A549 (cell line): ENCODE measurements around the gene HDDC3. TPM values are rescaled to one million over a fixed set of nuclear protein-coding genes. Genes with fewer than 3 reads are reported as not detected.

Source experiments
- ATAC-seq, 2 experiments: fragments of 200-7000 bp in 1 of 2; fragments of >200 bp in 1 of 2; cut with Nextera tagmentation in 1 of 2; cut with Tn5 transposase in 1 of 2; 3 replicates each; pipeline versions ENCODE4 v1.8.0 to v1.9.1; 2018 to 2020; ENCODE audit warnings: mild to moderate bottlenecking in 1 of 2, moderate library complexity in 1 of 2
- CTCF ChIA-PET: fragments of 300-600 bp; sonication (Branson Sonifier 250); formaldehyde crosslinking; extraction: SDS; loops from one replicate; lab custom pipeline; 2021; ENCODE audit warnings: antibody characterized with exemption, inconsistent platforms; lab: Yijun Ruan, JAX
- POLR2A ChIA-PET: fragments of 350-600 bp; formaldehyde crosslinking; extraction: SDS; loops from one replicate; lab custom pipeline; 2021; ENCODE audit warnings: antibody characterized with exemption, inconsistent platforms; lab: Yijun Ruan, JAX
- DNase-seq, 2 experiments: peaks; one replicate each; pipeline versions ENCODE4 v3.0.0 to v3.0.0-alpha.2; 2011 to 2016; ENCODE audit warnings: low read depth in 1 of 2, low spot score in 1 of 2
- FAIRE-seq: peaks from 2 replicates; lab custom pipeline; 2011; peaks lifted over from hg19 to GRCh38; lab: Jason Lieb, UNC
- H3K27ac ChIP-seq, 2 experiments: fragments of >200 bp; sonication (Bioruptor Twin); formaldehyde crosslinking; 3 replicates each; pipeline ENCODE4 v1.5.1; 2016 to 2017
- H3K4me1 ChIP-seq: fragments of >200 bp; sonication (Bioruptor Twin); formaldehyde crosslinking; 3 replicates; pipeline ENCODE4 v1.6.1; 2016
- H3K4me2 ChIP-seq: fragments of >200 bp; sonication (Bioruptor Twin); formaldehyde crosslinking; 3 replicates; pipeline ENCODE4 v1.6.1; 2016
- H3K4me3 ChIP-seq: fragments of >200 bp; sonication (Bioruptor Twin); formaldehyde crosslinking; 3 replicates; pipeline ENCODE4 v1.5.1; 2016
- H3K9me3 ChIP-seq: fragments of >200 bp; sonication (Bioruptor Twin); formaldehyde crosslinking; 3 replicates; pipeline ENCODE4 v1.6.1; 2016
- CEBPB ChIP-seq, 2 experiments: fragments of >200 bp in 1 of 2; sonication (Bioruptor Twin) in 1 of 2; formaldehyde crosslinking in 1 of 2; IDR thresholded peaks; 2 replicates each; pipeline ENCODE4 v1.6.1; 2012 to 2016
- EHMT2 ChIP-seq: fragments of 200-600 bp; sonication (generic); IDR thresholded peaks from 2 replicates; pipeline ENCODE4 v1.6.1; 2016; ENCODE audit warnings: antibody characterized with exemption, low read depth, mild to moderate bottlenecking, moderate library complexity
- EP300 ChIP-seq, 2 experiments: fragments of >200 bp; sonication (Bioruptor Twin); formaldehyde crosslinking; IDR thresholded peaks; 2 replicates in 1 of 2; 3 replicates in 1 of 2; pipeline ENCODE4 v1.6.1; 2016 to 2017
- FOSB ChIP-seq: fragments of 250-450 bp; sonication (Bioruptor Pico); IDR thresholded peaks from 2 replicates; pipeline ENCODE4 v1.5.0; 2020; ENCODE audit warnings: mild to moderate bottlenecking, moderate library complexity
- GATA3 ChIP-seq: IDR thresholded peaks from 2 replicates; pipeline ENCODE4 v1.6.1; 2012; ENCODE audit warnings: borderline replicate concordance
- HDAC2 ChIP-seq: fragments of 200-600 bp; sonication (generic); IDR thresholded peaks from 2 replicates; pipeline ENCODE4 v1.6.1; 2016
- HOXA7 ChIP-seq: fragments of 250-450 bp; sonication (Bioruptor Pico); IDR thresholded peaks from 2 replicates; pipeline ENCODE4 v1.5.0; 2020; ENCODE audit warnings: mild to moderate bottlenecking, moderate library complexity
- HOXB13 ChIP-seq: fragments of 250-450 bp; sonication (Bioruptor Pico); IDR thresholded peaks from 2 replicates; pipeline ENCODE4 v1.5.0; 2020; ENCODE audit warnings: low read depth, mild to moderate bottlenecking, moderate library complexity
- NFE2L2 ChIP-seq: fragments of 150-350 bp; conservative IDR thresholded peaks from 2 replicates; pipeline ENCODE4 v1.6.1; 2014; ENCODE audit warnings: low read length
- NPAS2 ChIP-seq: fragments of 250-450 bp; sonication (Bioruptor Pico); IDR thresholded peaks from 2 replicates; pipeline ENCODE4 v1.8.0; 2022; ENCODE audit warnings: mild to moderate bottlenecking, moderate library complexity, borderline replicate concordance
- NR3C1 ChIP-seq: fragments of >200 bp; sonication (Bioruptor Twin); formaldehyde crosslinking; IDR thresholded peaks from 3 replicates; pipeline ENCODE4 v1.6.1; 2017
- POLR2AphosphoS2 ChIP-seq: conservative IDR thresholded peaks from 2 replicates; pipeline ENCODE4 v1.6.1; 2012; ENCODE audit warnings: low read length, improper control_type of control experiment, inconsistent platforms
- RAD21 ChIP-seq, 2 experiments: fragments of >200 bp in 1 of 2; sonication (Bioruptor Twin) in 1 of 2; formaldehyde crosslinking in 1 of 2; IDR thresholded peaks in 1 of 2; conservative IDR thresholded peaks in 1 of 2; 2 replicates in 1 of 2; 3 replicates in 1 of 2; pipeline ENCODE4 v1.6.1; 2012 to 2018; ENCODE audit warnings: inconsistent platforms in 1 of 2
- RARB ChIP-seq: fragments of 250-450 bp; sonication (Bioruptor Pico); IDR thresholded peaks from 2 replicates; pipeline ENCODE4 v1.8.0; 2021; ENCODE audit warnings: mild to moderate bottlenecking, moderate library complexity
- RFX5 ChIP-seq: fragments of 450-650 bp; IDR thresholded peaks from 2 replicates; pipeline ENCODE4 v1.7.1; 2014; ENCODE audit warnings: antibody characterized with exemption, mild to moderate bottlenecking, moderate library complexity
- RNF2 ChIP-seq: fragments of 200-600 bp; sonication (generic); IDR thresholded peaks from 2 replicates; pipeline ENCODE4 v1.6.1; 2016; ENCODE audit warnings: low read depth, mild to moderate bottlenecking, antibody characterized with exemption, moderate library complexity, borderline replicate concordance
- SMC3 ChIP-seq: fragments of >200 bp; sonication (Bioruptor Twin); formaldehyde crosslinking; IDR thresholded peaks from 3 replicates; pipeline ENCODE4 v1.6.1; 2018; ENCODE audit warnings: inconsistent platforms
- TFCP2L1 ChIP-seq: fragments of 250-450 bp; sonication (Bioruptor Pico); IDR thresholded peaks from 2 replicates; pipeline ENCODE4 v1.5.0; 2021; ENCODE audit warnings: mild to moderate bottlenecking
- ZC3H11A ChIP-seq: fragments of 450-650 bp; IDR thresholded peaks from 2 replicates; pipeline ENCODE4 v1.6.1; 2014; ENCODE audit warnings: antibody characterized with exemption, mild to moderate bottlenecking
- WGBS: methylation state at CpG from one replicate; pipeline ENCODE4 v1.1.6; 2017; ENCODE audit errors: missing lambda C conversion rate; 5-methylcytosine and 5-hydroxymethylcytosine counted together
- polyA plus RNA-seq, 4 experiments: library from polyadenylated mRNA; depleted of rRNA in 3 of 4; stranded (reverse); fragments of >200 nt; fragmentation: RNase III in 1 of 4; extraction: RNeasy Plus Mini Kit Qiagen cat#74134 plus additional on column Dnase treatment in 1 of 4; gene quantifications; 2 replicates in 3 of 4; 3 replicates in 1 of 4; pipeline ENCODE4 v1.2.3, GENCODE V29; 2011 to 2017
- TF ChIP-seq, protein P1 (sequence below): fragments of 150-350 bp; IDR thresholded peaks from 2 replicates; pipeline ENCODE4 v1.6.1; 2014; ENCODE audit warnings: low read depth, mild to moderate bottlenecking, low read length
- TF ChIP-seq, protein P2 (sequence below): fragments of 450-650 bp; IDR thresholded peaks from 2 replicates; pipeline ENCODE4 v1.6.1; 2014; ENCODE audit warnings: antibody characterized with exemption
- TF ChIP-seq, protein P3 (sequence below): fragments of >200 bp; sonication (Bioruptor Twin); formaldehyde crosslinking; IDR thresholded peaks from 3 replicates; pipeline ENCODE4 v1.5.1; 2016
- TF ChIP-seq, protein P4 (sequence below): fragments of 250-450 bp; sonication (Bioruptor Pico); IDR thresholded peaks from 2 replicates; pipeline ENCODE4 v1.5.0; 2020; ENCODE audit warnings: low read depth, mild to moderate bottlenecking, moderate library complexity
- TF ChIP-seq, protein P5 (sequence below): fragments of >200 bp; sonication (Bioruptor Twin); formaldehyde crosslinking; IDR thresholded peaks from 2 replicates; pipeline ENCODE4 v1.6.1; 2016

The HDDC3 gene
- polyA plus RNA-seq, 2 of the 4 experiments (the other 2 are of a cell fraction), result 26.1 to 31.9 TPM

DNA sequence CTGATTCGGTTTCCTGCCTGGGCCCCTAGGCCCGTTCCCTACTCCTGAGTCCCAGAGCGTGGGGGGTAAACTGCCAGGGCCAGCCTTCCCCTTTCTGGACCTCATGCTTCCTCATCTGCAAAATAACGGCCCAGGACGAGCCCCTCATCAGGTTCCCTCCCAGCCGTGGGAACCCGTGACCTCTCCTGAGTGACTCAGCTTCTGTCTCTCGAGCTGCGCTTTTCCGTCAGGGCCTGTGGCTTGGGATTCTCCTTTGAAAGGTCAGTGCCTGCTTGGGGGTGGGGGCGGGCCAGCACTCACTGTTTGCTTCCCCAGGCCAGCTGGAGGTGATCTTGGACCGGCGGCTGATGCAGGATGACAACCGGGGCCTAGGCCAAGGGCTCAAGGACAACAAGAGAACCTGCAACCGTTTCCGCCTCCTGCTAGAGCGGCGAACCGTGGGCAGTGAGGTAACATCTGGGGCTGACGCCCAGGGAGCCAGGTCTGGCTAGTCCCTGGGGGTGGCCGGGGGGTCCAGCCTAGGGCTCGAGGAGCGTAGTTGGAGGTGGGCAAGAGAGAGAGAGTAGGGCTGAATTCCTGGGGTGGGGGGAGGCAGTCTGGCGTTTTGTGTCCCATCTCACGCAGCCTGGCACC, 16.4 kb downstream of the HDDC3 start:
- no peaks in the 10 kb centered on the region for H3K4me1 ChIP-seq
- H3K9me3 ChIP-seq, result no peaks in the 10 kb centered on the region
- no peak overlapping the region for H3K4me3 ChIP-seq
- FAIRE-seq (no peak), DNase-seq (no peak), ATAC-seq (no peak)
- CTCF ChIA-PET, result interaction anchor here (1.4 to 9.2 kb wide), 3 partner anchors 9 to 16 kb away, joined by 3 to 83 read pairs (median 24); partner anchors contain the start of genes HDDC3 and MAN2A2
- no peak for TF ChIP-seq TFCP2L1
- TF ChIP-seq, protein P1, sequence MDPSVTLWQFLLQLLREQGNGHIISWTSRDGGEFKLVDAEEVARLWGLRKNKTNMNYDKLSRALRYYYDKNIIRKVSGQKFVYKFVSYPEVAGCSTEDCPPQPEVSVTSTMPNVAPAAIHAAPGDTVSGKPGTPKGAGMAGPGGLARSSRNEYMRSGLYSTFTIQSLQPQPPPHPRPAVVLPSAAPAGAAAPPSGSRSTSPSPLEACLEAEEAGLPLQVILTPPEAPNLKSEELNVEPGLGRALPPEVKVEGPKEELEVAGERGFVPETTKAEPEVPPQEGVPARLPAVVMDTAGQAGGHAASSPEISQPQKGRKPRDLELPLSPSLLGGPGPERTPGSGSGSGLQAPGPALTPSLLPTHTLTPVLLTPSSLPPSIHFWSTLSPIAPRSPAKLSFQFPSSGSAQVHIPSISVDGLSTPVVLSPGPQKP, result no peak
- POLR2A ChIA-PET, result interaction anchor here (1.0 kb wide), 1 partner anchor 528 kb away, joined by 3 read pairs; the partner anchor contains the start of gene IQGAP1
- WGBS, result 89% methylated on average over 22 of the region's 25 CpGs
- H3K4me2 ChIP-seq, result no peak overlapping the region
- no peak overlapping the region for H3K27ac ChIP-seq

DNA sequence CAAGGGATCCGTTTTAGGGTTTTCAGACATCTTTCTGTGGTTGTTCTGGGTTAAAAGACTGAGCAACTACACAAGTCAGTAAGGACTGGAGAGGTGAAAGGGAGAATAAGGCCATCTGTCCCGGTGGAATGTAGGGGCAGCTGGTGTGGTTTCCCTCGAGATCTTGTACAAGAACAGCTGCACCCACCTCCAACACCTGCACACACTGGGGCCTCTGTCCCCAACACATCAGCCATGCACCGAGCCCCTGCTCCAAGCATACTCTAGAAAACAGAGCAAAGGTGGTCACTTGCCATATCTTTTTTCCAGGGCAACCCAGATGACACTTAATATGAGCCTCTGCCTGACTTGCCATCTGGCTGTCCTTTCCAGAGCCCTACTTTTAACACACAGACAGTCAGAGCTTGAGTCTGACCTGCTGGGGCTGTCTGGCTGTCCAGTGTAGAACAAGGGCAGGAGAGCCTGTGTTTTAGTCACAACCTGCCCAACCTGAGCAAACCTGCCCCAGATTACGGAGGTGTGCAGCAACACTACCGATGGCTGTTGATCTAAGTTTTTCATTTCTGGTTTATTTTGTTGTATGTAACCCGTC, 17.0 kb downstream of the HDDC3 start:
- no peak for FAIRE-seq
- DNase-seq, result no peak
- no peak overlapping the region for H3K27ac ChIP-seq
- ATAC-seq, result no peak
- no peak overlapping the region for H3K4me2 ChIP-seq
- WGBS, result 89% methylated on average over 7 of the region's 7 CpGs
- ChIA-PET POLR2A (interaction anchor here (1.0 kb wide), 1 partner anchor 527 kb away, joined by 3 read pairs; the partner anchor contains the start of gene IQGAP1), CTCF (interaction anchor here (1.2 to 9.2 kb wide), 4 partner anchors 12 to 20 kb away, joined by 3 to 83 read pairs (median 16); partner anchors contain the start of genes HDDC3, MAN2A2 and UNC45A)
- H3K4me3 ChIP-seq, result no peak overlapping the region
- H3K4me1 ChIP-seq, result no peaks in the 10 kb centered on the region
- TF ChIP-seq, protein P2, sequence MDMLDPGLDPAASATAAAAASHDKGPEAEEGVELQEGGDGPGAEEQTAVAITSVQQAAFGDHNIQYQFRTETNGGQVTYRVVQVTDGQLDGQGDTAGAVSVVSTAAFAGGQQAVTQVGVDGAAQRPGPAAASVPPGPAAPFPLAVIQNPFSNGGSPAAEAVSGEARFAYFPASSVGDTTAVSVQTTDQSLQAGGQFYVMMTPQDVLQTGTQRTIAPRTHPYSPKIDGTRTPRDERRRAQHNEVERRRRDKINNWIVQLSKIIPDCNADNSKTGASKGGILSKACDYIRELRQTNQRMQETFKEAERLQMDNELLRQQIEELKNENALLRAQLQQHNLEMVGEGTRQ, result no peak
- TF ChIP-seq RAD21 (conservative IDR thresholded peaks at IDR 0.05 in 1 of 2, IDR thresholded peaks at IDR 0.05 in 1 of 2) (no peak), HOXA7 (CRISPR knock-in tag) (no peak)
- no peaks in the 10 kb centered on the region for H3K9me3 ChIP-seq

DNA sequence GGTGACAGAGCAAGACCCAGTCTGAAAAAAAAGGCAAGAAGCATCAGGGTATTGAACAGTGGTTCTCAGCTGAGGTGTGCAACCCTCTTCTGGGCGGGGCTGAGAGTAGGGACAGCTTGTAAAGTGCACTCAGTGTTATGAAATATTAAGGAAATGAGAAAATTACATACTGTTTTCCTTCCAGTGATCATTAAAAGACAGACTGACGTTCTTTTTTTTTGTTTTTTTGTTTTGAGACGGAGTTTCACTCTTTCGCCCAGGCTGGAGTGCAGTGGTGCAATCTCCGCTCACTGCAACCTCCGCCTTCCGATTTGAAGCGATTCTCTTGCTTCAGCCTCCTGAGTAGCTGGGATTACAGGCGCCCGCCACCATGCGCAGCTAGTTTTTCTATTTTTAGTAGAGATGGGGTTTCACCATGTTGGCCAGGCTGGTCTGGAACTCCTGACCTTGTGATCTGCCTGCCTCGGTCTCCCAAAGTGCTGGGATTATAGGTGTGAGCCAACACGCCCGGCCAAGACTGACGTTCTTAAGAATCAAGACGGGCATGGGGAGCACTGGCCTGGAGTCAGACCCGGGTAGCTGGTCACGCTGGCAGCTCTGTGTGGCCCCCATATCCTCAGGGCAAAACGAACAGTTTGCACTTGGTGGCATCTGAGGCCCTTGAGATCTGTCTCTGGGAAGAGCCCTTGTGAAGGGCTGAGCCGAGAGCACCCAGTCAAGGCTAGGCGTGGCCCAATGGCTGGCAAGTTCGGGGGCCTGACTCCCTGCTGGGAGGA, 17.9 kb downstream of the HDDC3 start:
- CTCF ChIA-PET, result interaction anchor here (0.6 to 9.2 kb wide), 9 partner anchors 9 to 40 kb away, joined by 3 to 83 read pairs (median 4); partner anchors contain the start of genes HDDC3, MAN2A2, RCCD1 and UNC45A
- no peak overlapping the region for H3K4me2 ChIP-seq
- H3K9me3 ChIP-seq, result no peaks in the 10 kb centered on the region
- FAIRE-seq (no peak), ATAC-seq (no peak), DNase-seq (no peak)
- no peaks in the 10 kb centered on the region for H3K4me1 ChIP-seq
- no peak overlapping the region for H3K27ac ChIP-seq
- no peak overlapping the region for H3K4me3 ChIP-seq
- no peak for TF ChIP-seq EP300 (IDR thresholded peaks at IDR 0.05)
- no peak for TF ChIP-seq HOXB13 (CRISPR knock-in tag)
- TF ChIP-seq ZC3H11A, result no peak
- no peak for TF ChIP-seq FOSB (CRISPR knock-in tag)
- TF ChIP-seq RARB, result no peak
- no peak for TF ChIP-seq GATA3
- TF ChIP-seq RNF2, result no peak
- no peak for TF ChIP-seq SMC3
- no peak for TF ChIP-seq CEBPB (IDR thresholded peaks at IDR 0.05)
- no peak for TF ChIP-seq NPAS2 (CRISPR knock-in tag)
- TF ChIP-seq, protein P3, sequence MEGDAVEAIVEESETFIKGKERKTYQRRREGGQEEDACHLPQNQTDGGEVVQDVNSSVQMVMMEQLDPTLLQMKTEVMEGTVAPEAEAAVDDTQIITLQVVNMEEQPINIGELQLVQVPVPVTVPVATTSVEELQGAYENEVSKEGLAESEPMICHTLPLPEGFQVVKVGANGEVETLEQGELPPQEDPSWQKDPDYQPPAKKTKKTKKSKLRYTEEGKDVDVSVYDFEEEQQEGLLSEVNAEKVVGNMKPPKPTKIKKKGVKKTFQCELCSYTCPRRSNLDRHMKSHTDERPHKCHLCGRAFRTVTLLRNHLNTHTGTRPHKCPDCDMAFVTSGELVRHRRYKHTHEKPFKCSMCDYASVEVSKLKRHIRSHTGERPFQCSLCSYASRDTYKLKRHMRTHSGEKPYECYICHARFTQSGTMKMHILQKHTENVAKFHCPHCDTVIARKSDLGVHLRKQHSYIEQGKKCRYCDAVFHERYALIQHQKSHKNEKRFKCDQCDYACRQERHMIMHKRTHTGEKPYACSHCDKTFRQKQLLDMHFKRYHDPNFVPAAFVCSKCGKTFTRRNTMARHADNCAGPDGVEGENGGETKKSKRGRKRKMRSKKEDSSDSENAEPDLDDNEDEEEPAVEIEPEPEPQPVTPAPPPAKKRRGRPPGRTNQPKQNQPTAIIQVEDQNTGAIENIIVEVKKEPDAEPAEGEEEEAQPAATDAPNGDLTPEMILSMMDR, result no peak
- no peak for TF ChIP-seq HDAC2
- TF ChIP-seq EHMT2, result no peak
- TF ChIP-seq, protein P4, sequence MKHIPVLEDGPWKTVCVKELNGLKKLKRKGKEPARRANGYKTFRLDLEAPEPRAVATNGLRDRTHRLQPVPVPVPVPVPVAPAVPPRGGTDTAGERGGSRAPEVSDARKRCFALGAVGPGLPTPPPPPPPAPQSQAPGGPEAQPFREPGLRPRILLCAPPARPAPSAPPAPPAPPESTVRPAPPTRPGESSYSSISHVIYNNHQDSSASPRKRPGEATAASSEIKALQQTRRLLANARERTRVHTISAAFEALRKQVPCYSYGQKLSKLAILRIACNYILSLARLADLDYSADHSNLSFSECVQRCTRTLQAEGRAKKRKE, result no peak
- no peak for TF ChIP-seq RFX5
- TF ChIP-seq NFE2L2, result no peak
- TF ChIP-seq POLR2AphosphoS2, result no peak
- TF ChIP-seq, protein P5, sequence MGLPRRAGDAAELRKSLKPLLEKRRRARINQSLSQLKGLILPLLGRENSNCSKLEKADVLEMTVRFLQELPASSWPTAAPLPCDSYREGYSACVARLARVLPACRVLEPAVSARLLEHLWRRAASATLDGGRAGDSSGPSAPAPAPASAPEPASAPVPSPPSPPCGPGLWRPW, result no peak
- no peak for TF ChIP-seq NR3C1
- POLR2A ChIA-PET, result no interaction called here
- 89% methylated on average over 22 of the region's 22 CpGs for WGBS
